Measurements from ENCODE around the gene MPHOSPH9.

DNA sequence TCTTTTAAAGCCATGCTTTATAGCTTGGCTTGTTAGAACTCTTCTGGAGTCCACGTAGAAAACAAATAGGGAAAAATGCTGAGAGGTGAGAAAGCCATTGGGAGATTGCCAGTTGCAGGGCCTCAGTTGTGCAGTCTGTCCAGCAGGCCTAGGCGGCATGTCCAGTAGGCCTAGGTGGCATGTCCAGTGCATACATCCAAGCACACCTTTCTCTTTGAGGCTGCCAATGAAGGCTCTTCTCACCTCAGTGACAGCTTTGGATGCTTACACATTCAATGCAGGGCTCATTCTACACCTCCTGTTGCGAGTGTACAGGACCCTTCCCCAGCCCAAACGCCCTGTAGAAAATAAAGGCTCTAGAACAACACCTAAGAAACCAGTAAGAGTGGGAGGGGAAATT, 25.7 kb upstream of the MPHOSPH9 start:
- TF ChIP-seq, protein P1, sequence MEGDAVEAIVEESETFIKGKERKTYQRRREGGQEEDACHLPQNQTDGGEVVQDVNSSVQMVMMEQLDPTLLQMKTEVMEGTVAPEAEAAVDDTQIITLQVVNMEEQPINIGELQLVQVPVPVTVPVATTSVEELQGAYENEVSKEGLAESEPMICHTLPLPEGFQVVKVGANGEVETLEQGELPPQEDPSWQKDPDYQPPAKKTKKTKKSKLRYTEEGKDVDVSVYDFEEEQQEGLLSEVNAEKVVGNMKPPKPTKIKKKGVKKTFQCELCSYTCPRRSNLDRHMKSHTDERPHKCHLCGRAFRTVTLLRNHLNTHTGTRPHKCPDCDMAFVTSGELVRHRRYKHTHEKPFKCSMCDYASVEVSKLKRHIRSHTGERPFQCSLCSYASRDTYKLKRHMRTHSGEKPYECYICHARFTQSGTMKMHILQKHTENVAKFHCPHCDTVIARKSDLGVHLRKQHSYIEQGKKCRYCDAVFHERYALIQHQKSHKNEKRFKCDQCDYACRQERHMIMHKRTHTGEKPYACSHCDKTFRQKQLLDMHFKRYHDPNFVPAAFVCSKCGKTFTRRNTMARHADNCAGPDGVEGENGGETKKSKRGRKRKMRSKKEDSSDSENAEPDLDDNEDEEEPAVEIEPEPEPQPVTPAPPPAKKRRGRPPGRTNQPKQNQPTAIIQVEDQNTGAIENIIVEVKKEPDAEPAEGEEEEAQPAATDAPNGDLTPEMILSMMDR (IDR thresholded peaks at IDR 0.05): no peak
- TF ChIP-seq EZH2 (IDR thresholded peaks at IDR 0.05; ENCODE audit: borderline replicate concordance, insufficient read depth, low read depth, low read length, poor library complexity, severe bottlenecking): no peak
